Dedifferentiated amniotic fluid mesenchymal stem cell (primary cell): Measurements from ENCODE around the gene UBE3B.

Experiments
- DNase-seq: peaks from one replicate; pipeline ENCODE4 v3.0.0-alpha.2; 2016; ENCODE audit errors: extremely low spot score

The UBE3B gene

GRCh38 chr12:109529691-109530640 lies 52.5 kb downstream of the UBE3B start:
- no peak for DNase-seq

- DNase-seq: no peak
Measured at GRCh38 chr12:109531411-109531810, 54.0 kb downstream of the UBE3B start.

GRCh38 chr12:109532721-109533486 lies 55.5 kb downstream of the UBE3B start:
- DNase-seq: no peak

- no peak for DNase-seq
Measured at GRCh38 chr12:109533487-109533740, 56.0 kb downstream of the UBE3B start.

- DNase-seq: no peak
Measured at GRCh38 chr12:109534456-109534855, 57.0 kb downstream of the UBE3B start.

GRCh38 chr12:109535231-109535862 lies 57.9 kb downstream of the UBE3B start:
- no peak for DNase-seq

GRCh38 chr12:109535863-109536250 lies 58.4 kb downstream of the UBE3B start:
- DNase-seq: no peak

- no peak for DNase-seq
Measured at GRCh38 chr12:109537136-109537535, 59.7 kb downstream of the UBE3B start.

GRCh38 chr12:109538191-109538863 lies 60.9 kb downstream of the UBE3B start:
- no peak for DNase-seq

GRCh38 chr12:109539508-109539907 lies 62.1 kb downstream of the UBE3B start:
- no peak for DNase-seq

- no peak for DNase-seq
Measured at GRCh38 chr12:109540526-109541412, 63.3 kb downstream of the UBE3B start.

GRCh38 chr12:109541413-109541726 lies 63.9 kb downstream of the UBE3B start:
- DNase-seq: no peak

GRCh38 chr12:109542014-109542413 lies 64.6 kb downstream of the UBE3B start:
- no peak for DNase-seq

- no peak for DNase-seq
Measured at GRCh38 chr12:109542876-109543275, 65.4 kb downstream of the UBE3B start.

GRCh38 chr12:109544955-109545531 lies 67.6 kb downstream of the UBE3B start:
- DNase-seq: no peak

- no peak for DNase-seq
Measured at GRCh38 chr12:109545826-109546225, 68.4 kb downstream of the UBE3B start.

GRCh38 chr12:109547286-109547685 lies 69.9 kb downstream of the UBE3B start:
- DNase-seq: no peak

GRCh38 chr12:109548258-109548657 lies 70.8 kb downstream of the UBE3B start:
- no peak for DNase-seq

- no peak for DNase-seq
Measured at GRCh38 chr12:109549613-109550270, 72.3 kb downstream of the UBE3B start.

- no peak for DNase-seq
Measured at GRCh38 chr12:109550281-109550680, 72.8 kb downstream of the UBE3B start.
